GM12865 (cell line): ENCODE results near the gene PCNX2.

Source experiments
- DNase-seq: peaks from one replicate; pipeline ENCODE4 v3.0.0; 2010; ENCODE audit warnings: low read depth
- H3K4me3 ChIP-seq: 2 replicates; pipeline ENCODE4 v1.5.1; 2011; ENCODE audit warnings: mild to moderate bottlenecking, low read depth, low read length, control low read depth
- TF ChIP-seq, protein P1 (sequence below): IDR thresholded peaks from 2 replicates; pipeline ENCODE4 v1.5.1; 2011; ENCODE audit warnings: low read length, control low read depth, low read depth, inconsistent platforms; ENCODE audit not compliant: insufficient read depth; ENCODE audit errors: missing control alignments

PCNX2 gene

DNA sequence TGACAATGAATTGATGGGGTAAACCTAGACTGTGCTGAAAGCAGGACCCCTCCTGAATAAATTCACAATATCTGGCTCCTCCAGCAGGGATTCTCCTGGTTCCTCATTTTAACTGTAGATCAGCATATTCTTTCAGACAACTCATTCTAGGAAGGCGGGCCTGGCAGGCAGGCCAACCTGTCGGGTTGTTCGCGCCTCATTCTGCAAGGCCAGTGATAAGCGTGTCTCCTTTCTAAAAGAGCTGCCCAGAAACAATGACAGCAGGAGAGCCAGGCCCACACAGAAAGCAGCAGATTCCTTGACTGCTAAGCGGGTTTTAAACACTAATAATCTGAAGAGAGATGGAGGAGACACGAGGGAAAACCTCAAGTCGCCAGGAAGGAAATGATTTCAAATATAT is 275.1 kb downstream of the PCNX2 start:
- no peak for DNase-seq

DNA sequence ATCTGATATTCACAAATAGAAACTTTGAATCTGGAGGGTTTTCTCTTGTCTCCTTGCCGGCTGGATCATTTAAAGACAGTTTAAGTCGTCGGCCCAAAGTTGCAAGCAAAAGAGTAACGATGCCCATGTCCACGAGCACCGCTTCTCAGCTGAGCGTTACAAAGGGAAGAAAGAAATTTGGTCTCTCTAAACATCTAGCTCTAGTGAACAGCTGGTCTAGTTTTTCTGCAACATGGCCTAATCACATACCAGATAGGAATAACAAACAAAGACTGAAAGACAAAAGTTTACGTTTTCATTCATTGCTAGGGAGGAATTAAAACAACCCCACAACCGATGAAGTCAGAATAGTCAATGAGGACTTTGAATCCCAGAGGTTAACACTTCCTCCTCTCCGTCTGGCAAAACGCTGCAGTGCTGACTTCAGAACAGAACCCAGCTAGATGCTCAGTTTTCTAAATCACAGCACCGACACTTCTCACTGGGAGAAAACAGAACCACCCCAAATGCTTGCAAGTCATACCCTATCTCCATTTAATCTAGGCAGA is 275.7 kb downstream of the PCNX2 start:
- H3K4me3 ChIP-seq = no peak overlapping the region
- DNase-seq = no peak
- TF ChIP-seq, protein P1, sequence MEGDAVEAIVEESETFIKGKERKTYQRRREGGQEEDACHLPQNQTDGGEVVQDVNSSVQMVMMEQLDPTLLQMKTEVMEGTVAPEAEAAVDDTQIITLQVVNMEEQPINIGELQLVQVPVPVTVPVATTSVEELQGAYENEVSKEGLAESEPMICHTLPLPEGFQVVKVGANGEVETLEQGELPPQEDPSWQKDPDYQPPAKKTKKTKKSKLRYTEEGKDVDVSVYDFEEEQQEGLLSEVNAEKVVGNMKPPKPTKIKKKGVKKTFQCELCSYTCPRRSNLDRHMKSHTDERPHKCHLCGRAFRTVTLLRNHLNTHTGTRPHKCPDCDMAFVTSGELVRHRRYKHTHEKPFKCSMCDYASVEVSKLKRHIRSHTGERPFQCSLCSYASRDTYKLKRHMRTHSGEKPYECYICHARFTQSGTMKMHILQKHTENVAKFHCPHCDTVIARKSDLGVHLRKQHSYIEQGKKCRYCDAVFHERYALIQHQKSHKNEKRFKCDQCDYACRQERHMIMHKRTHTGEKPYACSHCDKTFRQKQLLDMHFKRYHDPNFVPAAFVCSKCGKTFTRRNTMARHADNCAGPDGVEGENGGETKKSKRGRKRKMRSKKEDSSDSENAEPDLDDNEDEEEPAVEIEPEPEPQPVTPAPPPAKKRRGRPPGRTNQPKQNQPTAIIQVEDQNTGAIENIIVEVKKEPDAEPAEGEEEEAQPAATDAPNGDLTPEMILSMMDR = no peak

More for the DNA sequence above, 275.1 kb downstream of the PCNX2 start:
- H3K4me3 ChIP-seq = no peak overlapping the region
- TF ChIP-seq, protein P1 = no peak

DNA sequence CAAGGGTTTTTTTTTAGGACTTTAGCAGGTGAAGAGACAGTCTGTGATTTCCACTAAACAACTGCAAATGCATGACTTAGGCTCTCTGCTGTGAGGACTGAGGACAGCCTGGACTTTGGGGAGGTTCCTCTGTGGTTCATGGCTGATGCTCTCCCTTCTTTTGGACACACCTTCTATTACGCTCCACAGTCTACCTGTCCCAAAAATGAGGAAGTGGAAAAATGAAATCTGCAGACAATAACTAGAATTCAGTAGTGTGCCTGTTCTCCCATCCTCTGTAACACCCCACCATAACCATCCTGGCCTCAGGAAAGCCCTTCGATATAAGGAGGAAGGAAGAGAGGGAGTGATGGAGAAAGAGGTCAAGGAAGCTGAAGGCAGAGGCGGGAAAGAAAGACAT is 276.4 kb downstream of the PCNX2 start:
- no peak for DNase-seq
- TF ChIP-seq, protein P1 = no peak
- no peak overlapping the region for H3K4me3 ChIP-seq

DNA sequence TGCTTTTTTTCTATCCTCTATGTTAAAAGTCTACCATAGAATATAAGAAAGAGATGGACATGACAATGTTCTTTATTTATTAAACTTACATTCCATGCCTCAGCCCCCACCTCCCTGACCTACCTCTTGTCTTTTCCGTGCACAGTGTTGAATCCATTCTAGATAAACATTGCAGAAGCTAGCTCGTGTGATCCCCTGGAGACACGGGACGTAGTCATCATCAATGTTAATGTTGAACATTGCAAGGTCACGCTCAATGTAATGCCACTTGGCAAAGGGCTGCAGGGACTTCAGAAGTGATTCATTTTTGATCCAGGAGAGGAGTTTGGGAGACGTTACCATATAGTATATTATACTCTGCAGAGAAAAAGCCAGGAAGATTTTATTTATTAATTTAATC is 278.7 kb downstream of the PCNX2 start:
- no peak overlapping the region for H3K4me3 ChIP-seq
- no peak for DNase-seq
- TF ChIP-seq, protein P1 = no peak

DNA sequence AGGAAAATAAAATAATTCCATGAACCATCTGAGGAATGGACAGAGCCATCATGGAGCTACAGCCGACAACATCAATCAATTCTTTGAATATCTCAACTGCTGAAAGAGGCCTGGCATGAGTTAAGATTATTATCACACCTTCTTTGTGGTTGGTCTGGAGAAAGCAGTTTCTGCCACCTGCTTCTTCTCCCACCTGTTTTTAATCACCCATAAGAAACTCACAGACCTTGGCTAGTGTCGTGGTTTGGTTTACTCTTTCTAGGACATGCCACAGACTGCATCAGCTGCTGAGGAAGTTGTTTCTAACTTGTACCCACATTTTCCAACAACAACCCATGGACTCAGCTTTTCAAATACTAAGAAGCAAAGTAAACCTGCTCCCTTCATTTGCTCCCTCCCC is 279.6 kb downstream of the PCNX2 start:
- TF ChIP-seq, protein P1 = no peak
- no peak overlapping the region for H3K4me3 ChIP-seq
- peak; percentile 37 for DNase-seq

DNA sequence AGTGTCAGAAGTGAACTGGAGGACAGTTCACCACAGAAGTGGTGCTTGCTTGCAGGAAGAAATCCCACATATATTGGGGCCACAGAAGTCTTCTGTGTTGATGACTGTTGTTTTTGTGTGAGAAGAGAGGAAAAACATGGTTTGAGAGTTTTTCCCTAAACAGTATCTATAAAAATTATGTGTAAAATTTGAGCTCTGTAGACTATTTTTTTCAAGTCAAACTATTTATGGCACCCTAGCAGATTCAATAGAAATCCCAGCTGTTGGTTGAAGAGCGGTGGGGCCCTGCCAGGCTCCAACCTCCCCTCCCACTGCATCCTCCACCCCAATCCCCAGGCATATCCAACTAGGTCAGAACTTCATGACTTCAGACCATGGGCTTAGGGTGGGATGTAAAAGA is 283.5 kb downstream of the PCNX2 start:
- TF ChIP-seq, protein P1 = no peak
- no peak for DNase-seq
- no peak overlapping the region for H3K4me3 ChIP-seq

DNA sequence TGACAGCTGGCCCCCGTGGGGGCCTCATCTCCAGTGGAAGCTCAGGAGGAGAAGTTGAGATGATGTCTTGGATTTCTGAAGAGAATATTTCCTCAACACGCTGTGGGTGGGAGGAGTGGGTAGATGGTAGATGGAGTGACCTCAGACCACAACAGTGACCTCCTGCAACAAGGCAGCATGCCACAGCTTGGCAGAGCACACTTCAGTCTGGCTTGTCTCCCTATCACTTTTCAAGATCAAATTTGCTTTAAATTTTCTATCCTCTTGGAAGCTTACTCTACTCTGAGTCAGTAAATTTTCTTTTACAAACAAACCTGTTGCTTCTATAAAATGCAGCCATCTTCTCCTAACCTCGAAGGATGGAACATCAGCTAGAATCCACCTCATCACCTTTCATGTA is 285.4 kb downstream of the PCNX2 start:
- TF ChIP-seq, protein P1 = no peak
- H3K4me3 ChIP-seq = no peak overlapping the region
- no peak for DNase-seq
